Keratinocyte (primary cell): ENCODE data around the gene CLEC18A. TPM values are rescaled to one million over a fixed set of nuclear protein-coding genes. Genes with fewer than 3 reads are reported as not detected.
A peak's percentile ranks its signal among the peaks of the same experiment; 100 is the strongest.

Source experiments
- DNase-seq: peaks from one replicate; pipeline ENCODE4 v3.0.0-alpha.2; 2011; ENCODE audit warnings: low read depth, missing footprints, low spot score
- FAIRE-seq: peaks from 2 replicates; lab custom pipeline; 2011; peaks lifted over from hg19 to GRCh38; lab: Jason Lieb, UNC
- H2AFZ ChIP-seq: 2 replicates; pipeline ENCODE4 v1.6.0; 2012; ENCODE audit warnings: low read length, control low read depth, inconsistent platforms; ENCODE audit not compliant: control insufficient read depth
- H3K27ac ChIP-seq: 2 replicates; pipeline ENCODE4 v1.5.1; 2011; ENCODE audit warnings: low read length; ENCODE audit not compliant: control insufficient read depth, insufficient read depth
- H3K27me3 ChIP-seq: 3 replicates; pipeline ENCODE4 v1.6.0; 2011; ENCODE audit warnings: low read length; ENCODE audit not compliant: control insufficient read depth, insufficient read depth; ENCODE audit errors: extremely low read depth
- H3K36me3 ChIP-seq, 2 experiments: 2 replicates in 1 of 2; 3 replicates in 1 of 2; pipeline ENCODE4 v1.5.1; 2011; ENCODE audit warnings: low read length in 2 of 2, mild to moderate bottlenecking in 1 of 2; ENCODE audit not compliant: control insufficient read depth in 2 of 2, insufficient read depth in 2 of 2; ENCODE audit errors: extremely low read depth in 1 of 2
- H3K4me1 ChIP-seq: 3 replicates; pipeline ENCODE4 v1.5.1; 2011; ENCODE audit warnings: low read length; ENCODE audit not compliant: control insufficient read depth, insufficient read depth; ENCODE audit errors: extremely low read depth
- H3K4me2 ChIP-seq: 3 replicates; pipeline ENCODE4 v1.6.0; 2011; ENCODE audit warnings: low read depth, low read length; ENCODE audit not compliant: control insufficient read depth, insufficient read depth; ENCODE audit errors: extremely low read depth
- H3K4me3 ChIP-seq, 3 experiments: fragments of 200-600 bp in 1 of 3; sonication (generic) in 1 of 3; 2 replicates in 2 of 3; 3 replicates in 1 of 3; pipeline ENCODE4 v1.5.1; 2011 to 2016; ENCODE audit warnings: low read length in 3 of 3, mild to moderate bottlenecking in 3 of 3, control low read depth in 2 of 3, inconsistent platforms in 1 of 3, low read depth in 1 of 3, mixed read lengths in 1 of 3, mixed run types in 1 of 3, moderate library complexity in 1 of 3; ENCODE audit not compliant: control insufficient read depth in 2 of 3, insufficient read depth in 2 of 3; ENCODE audit errors: extremely low read depth in 1 of 3
- H3K79me2 ChIP-seq: 2 replicates; pipeline ENCODE4 v1.6.0; 2012; ENCODE audit warnings: low read length; ENCODE audit not compliant: control insufficient read depth, insufficient read depth
- H3K9ac ChIP-seq: 3 replicates; pipeline ENCODE4 v1.6.0; 2011; ENCODE audit warnings: low read length; ENCODE audit not compliant: control insufficient read depth, insufficient read depth; ENCODE audit errors: extremely low read depth
- H3K9me1 ChIP-seq: 3 replicates; pipeline ENCODE4 v1.6.0; 2011; ENCODE audit warnings: low read length; ENCODE audit not compliant: control insufficient read depth, insufficient read depth; ENCODE audit errors: extremely low read depth
- H3K9me3 ChIP-seq: 2 replicates; pipeline ENCODE4 v1.5.1; 2012; ENCODE audit warnings: low read depth, low read length; ENCODE audit not compliant: control insufficient read depth
- H4K20me1 ChIP-seq: 3 replicates; pipeline ENCODE4 v1.6.0; 2011; ENCODE audit warnings: low read length; ENCODE audit not compliant: control insufficient read depth, insufficient read depth; ENCODE audit errors: extremely low read depth
- EZH2 ChIP-seq: IDR thresholded peaks from one replicate; pipeline ENCODE4 v1.6.1; 2012; ENCODE audit warnings: inconsistent platforms, mild to moderate bottlenecking, low read length, moderate library complexity
- dilution Hi-C: fragments of 300-500 bp; cut with MboI; formaldehyde crosslinking; loops from one replicate; pipeline ENCODE4 v1.7.0; 2020; ENCODE audit warnings: low sequenced_read_pairs; ENCODE audit not compliant: extremely low pct_ligation_motif_present
- polyA plus RNA-seq, 5 experiments: library from polyadenylated mRNA; depleted of rRNA in 3 of 5; stranded (reverse) in 3 of 5; stranded (forward) in 1 of 5; unstranded in 1 of 5; fragments of >200 nt; gene quantifications; 1 replicate in 1 of 5; 2 replicates in 3 of 5; 3 replicates in 1 of 5; pipeline versions ENCODE4 v1.2.1 to v1.2.3, GENCODE V29; 2011 to 2012; ENCODE audit warnings: missing spikeins in 2 of 5, low read depth in 1 of 5, low replicate concordance in 1 of 5
- TF ChIP-seq, protein P1 (sequence below), 3 experiments: IDR thresholded peaks in 1 of 3; conservative IDR thresholded peaks in 1 of 3; optimal IDR thresholded peaks in 1 of 3; 2 replicates in 2 of 3; 3 replicates in 1 of 3; pipeline versions ENCODE3 to v1.5.1; 2011; ENCODE audit warnings: low read length in 3 of 3, mild to moderate bottlenecking in 3 of 3, moderate library complexity in 2 of 3, control low read depth in 1 of 3, inconsistent platforms in 1 of 3; ENCODE audit not compliant: insufficient read depth in 2 of 3; ENCODE audit errors: extremely low read depth in 1 of 3

The CLEC18A gene
- polyA plus RNA-seq, 1 donor (not counting 4 experiments of a cell fraction or from before 2014, with no cell fraction given), result 0.14 TPM

DNA sequence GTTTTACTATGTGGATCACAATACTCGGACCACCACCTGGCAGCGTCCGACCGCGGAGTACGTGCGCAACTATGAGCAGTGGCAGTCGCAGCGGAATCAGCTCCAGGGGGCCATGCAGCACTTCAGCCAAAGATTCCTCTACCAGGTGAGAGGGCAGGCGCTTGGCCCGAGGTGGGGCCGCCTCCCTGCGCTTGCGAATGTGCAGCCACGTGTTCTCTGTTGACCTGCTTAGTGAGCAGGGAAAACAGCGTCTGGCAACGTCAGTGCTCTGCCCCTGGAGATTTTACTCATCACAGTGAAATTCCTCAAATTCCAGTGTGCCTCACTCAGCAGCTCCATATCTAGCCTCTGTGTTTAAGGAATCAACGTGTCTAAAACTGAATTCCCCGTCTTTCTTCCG is 33.4 kb upstream of the CLEC18A start:
- Histone ChIP-seq H3K9ac (peak overlapping the region; percentile 8), H2AFZ (no peak overlapping the region), H3K4me3 (peak overlapping the region in 2 of 3 experiments; percentile 4 to 11), H3K27ac (peak overlapping the region; percentile 22), H3K4me1 (peaks cover 10% of the 10 kb centered on the region), H3K9me3 (no peaks in the 10 kb centered on the region), H3K79me2 (no peaks in the 10 kb centered on the region), H3K36me3 (no peaks in the 10 kb centered on the region), H3K4me2 (peak overlapping the region; percentile 59), H4K20me1 (no peaks in the 10 kb centered on the region), H3K27me3 (no peaks in the 10 kb centered on the region), H3K9me1 (no peaks in the 10 kb centered on the region)
- dilution Hi-C loops, result no loop called here
- no peak for TF ChIP-seq EZH2
- peak; percentile 76 for FAIRE-seq
- DNase-seq, result peak; percentile 4

GRCh38 chr16:69918241-69918640 is 32.9 kb upstream of the CLEC18A start:
- Histone ChIP-seq H2AFZ (no peak overlapping the region), H3K4me3 (peak overlapping the region in 2 of 3 experiments; percentile 4 to 11), H3K9ac (peak overlapping the region; percentile 8), H4K20me1 (no peaks in the 10 kb centered on the region), H3K36me3 (no peaks in the 10 kb centered on the region), H3K27ac (peak overlapping the region; percentile 22), H3K9me1 (no peaks in the 10 kb centered on the region), H3K4me1 (peaks cover 10% of the 10 kb centered on the region), H3K27me3 (no peaks in the 10 kb centered on the region), H3K79me2 (no peaks in the 10 kb centered on the region), H3K4me2 (peak overlapping the region; percentile 59), H3K9me3 (no peaks in the 10 kb centered on the region)
- dilution Hi-C loops, result no loop called here
- TF ChIP-seq, protein P1, sequence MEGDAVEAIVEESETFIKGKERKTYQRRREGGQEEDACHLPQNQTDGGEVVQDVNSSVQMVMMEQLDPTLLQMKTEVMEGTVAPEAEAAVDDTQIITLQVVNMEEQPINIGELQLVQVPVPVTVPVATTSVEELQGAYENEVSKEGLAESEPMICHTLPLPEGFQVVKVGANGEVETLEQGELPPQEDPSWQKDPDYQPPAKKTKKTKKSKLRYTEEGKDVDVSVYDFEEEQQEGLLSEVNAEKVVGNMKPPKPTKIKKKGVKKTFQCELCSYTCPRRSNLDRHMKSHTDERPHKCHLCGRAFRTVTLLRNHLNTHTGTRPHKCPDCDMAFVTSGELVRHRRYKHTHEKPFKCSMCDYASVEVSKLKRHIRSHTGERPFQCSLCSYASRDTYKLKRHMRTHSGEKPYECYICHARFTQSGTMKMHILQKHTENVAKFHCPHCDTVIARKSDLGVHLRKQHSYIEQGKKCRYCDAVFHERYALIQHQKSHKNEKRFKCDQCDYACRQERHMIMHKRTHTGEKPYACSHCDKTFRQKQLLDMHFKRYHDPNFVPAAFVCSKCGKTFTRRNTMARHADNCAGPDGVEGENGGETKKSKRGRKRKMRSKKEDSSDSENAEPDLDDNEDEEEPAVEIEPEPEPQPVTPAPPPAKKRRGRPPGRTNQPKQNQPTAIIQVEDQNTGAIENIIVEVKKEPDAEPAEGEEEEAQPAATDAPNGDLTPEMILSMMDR (optimal IDR thresholded peaks at IDR 0.05 in 1 of 3, IDR thresholded peaks at IDR 0.05 in 1 of 3, conservative IDR thresholded peaks at IDR 0.05 in 1 of 3; ENCODE audit: extremely low read depth in 1 of 3, insufficient read depth in 2 of 3, low read length in 3 of 3), result no peak
- DNase-seq (no peak), FAIRE-seq (no peak)

- H3K4me2 ChIP-seq, result no peak overlapping the region
- DNase-seq (no peak), FAIRE-seq (no peak)
- H2AFZ ChIP-seq, result no peak overlapping the region
- H3K79me2 ChIP-seq, result no peaks in the 10 kb centered on the region
- H4K20me1 ChIP-seq, result no peaks in the 10 kb centered on the region
- dilution Hi-C loops, result no loop called here
- no peaks in the 10 kb centered on the region for H3K36me3 ChIP-seq
- H3K4me3 ChIP-seq, result no peak overlapping the region
- H3K4me1 ChIP-seq, result peaks cover 10% of the 10 kb centered on the region
- H3K9me1 ChIP-seq, result no peaks in the 10 kb centered on the region
- TF ChIP-seq, protein P1 (optimal IDR thresholded peaks at IDR 0.05 in 1 of 3, IDR thresholded peaks at IDR 0.05 in 1 of 3, conservative IDR thresholded peaks at IDR 0.05 in 1 of 3; ENCODE audit: extremely low read depth in 1 of 3, insufficient read depth in 2 of 3, low read length in 3 of 3), result no peak
- no peak for TF ChIP-seq EZH2
- no peaks in the 10 kb centered on the region for H3K9me3 ChIP-seq
- no peaks in the 10 kb centered on the region for H3K27me3 ChIP-seq
- H3K27ac ChIP-seq, result no peak overlapping the region
- no peak overlapping the region for H3K9ac ChIP-seq
Measured at GRCh38 chr16:69921127-69921526, 30.0 kb upstream of the CLEC18A start.
